Right atrium auricular region (tissue), 2 donors: ENCODE data around the gene RGMA. TPM values are rescaled to one million over a fixed set of nuclear protein-coding genes. Genes with fewer than 3 reads are reported as not detected.
A peak's percentile ranks its signal among the peaks of the same experiment; 100 is the strongest.
"Not testable (repeated sequence)": the region's sequence is repeated elsewhere in the genome, so short reads cannot be mapped to it uniquely, and the experiment has no call there.

ENCODE experiments used
- DNase-seq: peaks from one replicate; pipeline ENCODE4 v3.0.0-alpha.2; 2019; ENCODE audit warnings: low spot score
- H3K27ac ChIP-seq, 2 donors: fragments of 200-600 bp; sonication (generic); 1 replicate in 1 of 2; 2 replicates in 1 of 2; pipeline ENCODE4 v1.5.1; 2016 to 2019
- H3K27me3 ChIP-seq, 2 donors: fragments of 200-600 bp; sonication (generic); one replicate each; pipeline versions ENCODE4 v1.5.1 to v1.6.0; 2017 to 2019
- H3K36me3 ChIP-seq: fragments of 200-600 bp; sonication (generic); one replicate; pipeline ENCODE4 v1.5.1; 2016
- H3K4me1 ChIP-seq, 2 donors: fragments of 200-600 bp; sonication (generic); one replicate each; pipeline versions ENCODE4 v1.5.1 to v1.6.0; 2017 to 2019
- H3K4me3 ChIP-seq, 2 donors: fragments of 200-600 bp; sonication (generic); 1 replicate in 1 of 2; 2 replicates in 1 of 2; pipeline ENCODE4 v1.5.1; 2017 to 2019; ENCODE audit warnings: mild to moderate bottlenecking in 1 of 2, moderate library complexity in 1 of 2
- H3K9me3 ChIP-seq, 2 donors: fragments of 200-600 bp; sonication (generic); one replicate each; pipeline ENCODE4 v1.5.1; 2019
- CTCF ChIP-seq, 2 donors: fragments of 200-600 bp; sonication (generic); IDR thresholded peaks; one replicate each; pipeline ENCODE4 v1.5.1; 2019; ENCODE audit warnings: antibody characterized with exemption in 2 of 2
- total RNA-seq, 2 donors: library from RNA; depleted of rRNA; stranded (reverse); fragments of >200 nt; gene quantifications; one replicate each; pipeline ENCODE4 v1.1.0, GENCODE V29; 2016

The RGMA gene
- total RNA-seq, 2 donors from 2014 or later = 7.2 to 9.9 TPM

- Histone ChIP-seq H3K27me3 (no peaks in the 10 kb centered on the region), H3K36me3 (no peaks in the 10 kb centered on the region), H3K4me3 (no peak overlapping the region), H3K27ac (no peak overlapping the region), H3K4me1 (peaks cover 0 to 22% of the 10 kb centered on the region in 2 donors), H3K9me3 (no peaks in the 10 kb centered on the region)
- DNase-seq = no peak
- no peak for TF ChIP-seq CTCF (IDR thresholded peaks at IDR 0.05)
Measured at GRCh38 chr15:93034512-93034911, 54.5 kb downstream of the RGMA start.

- H3K27ac ChIP-seq = no peak overlapping the region
- no peaks in the 10 kb centered on the region for H3K9me3 ChIP-seq
- DNase-seq = no peak
- no peak overlapping the region for H3K4me3 ChIP-seq
- H3K36me3 ChIP-seq = no peaks in the 10 kb centered on the region
- H3K4me1 ChIP-seq = peaks cover 0 to 31% of the 10 kb centered on the region in 2 donors
- no peak for TF ChIP-seq CTCF (IDR thresholded peaks at IDR 0.05)
- H3K27me3 ChIP-seq = no peaks in the 10 kb centered on the region
Measured at GRCh38 chr15:93033434-93034045, 55.5 kb downstream of the RGMA start.

- not testable (repeated sequence) for H3K27ac ChIP-seq, DNase-seq
- H3K4me1 ChIP-seq = peaks cover 0 to 40% of the 10 kb centered on the region in 2 donors
Measured at GRCh38 chr15:93032515-93033206, 56.4 kb downstream of the RGMA start.

GRCh38 chr15:93031557-93032384 is 57.2 kb downstream of the RGMA start:
- not testable (repeated sequence) for H3K36me3 ChIP-seq, DNase-seq, H3K27me3 ChIP-seq, H3K9me3 ChIP-seq, H3K27ac ChIP-seq, H3K4me3 ChIP-seq
- H3K4me1 ChIP-seq = peaks cover 0 to 43% of the 10 kb centered on the region in 2 donors

More at GRCh38 chr15:93032515-93033206, 56.4 kb downstream of the RGMA start:
- not testable (repeated sequence) for H3K36me3 ChIP-seq, H3K27me3 ChIP-seq, H3K4me3 ChIP-seq, H3K9me3 ChIP-seq

- TF ChIP-seq CTCF (IDR thresholded peaks at IDR 0.05) = no peak
- H3K4me1 ChIP-seq = peaks cover 0 to 50% of the 10 kb centered on the region in 2 donors
Measured at GRCh38 chr15:93031103-93031464, 57.9 kb downstream of the RGMA start.

GRCh38 chr15:93030430-93031102 is 58.4 kb downstream of the RGMA start:
- H3K4me1 ChIP-seq = peaks cover 0 to 52% of the 10 kb centered on the region in 2 donors
- DNase-seq = peak; percentile 88
- no peaks in the 10 kb centered on the region for H3K27me3 ChIP-seq
- H3K36me3 ChIP-seq = peaks cover 14% of the 10 kb centered on the region
- peak; percentile 75 to 94 for TF ChIP-seq CTCF (IDR thresholded peaks at IDR 0.05)
- H3K9me3 ChIP-seq = no peaks in the 10 kb centered on the region
- H3K4me3 ChIP-seq = no peak overlapping the region
- peak overlapping the region; percentile 79 to 91 for H3K27ac ChIP-seq

More at GRCh38 chr15:93031103-93031464, 57.9 kb downstream of the RGMA start:
- no peaks in the 10 kb centered on the region for H3K27me3 ChIP-seq
- H3K4me3 ChIP-seq = no peak overlapping the region
- no peaks in the 10 kb centered on the region for H3K9me3 ChIP-seq
- H3K36me3 ChIP-seq = peaks cover 9% of the 10 kb centered on the region
- peak overlapping the region; percentile 79 to 91 for H3K27ac ChIP-seq
- DNase-seq = peak; percentile 58
